Measurements from ENCODE around the gene CUBN. TPM values are rescaled to one million over a fixed set of nuclear protein-coding genes. Genes with fewer than 3 reads are reported as not detected.

Gene CUBN
- total and polyA plus RNA-seq, 9 of the 15 experiments (the other 6 are each of a cell fraction or from before 2014, with no cell fraction given) = 0.04 to 0.33 (median 0.09) TPM

GRCh38 chr10:16891375-16892313, 238.0 kb downstream of the CUBN start (continued):
- TF ChIP-seq CTCFL (IDR thresholded peaks at IDR 0.05; ENCODE audit: borderline replicate concordance, insufficient read depth, low read depth, low read length, poor library complexity, severe bottlenecking) (no peak), ZFP30 (CRISPR knock-in tag; IDR thresholded peaks at IDR 0.05; ENCODE audit: borderline replicate concordance) (peak; percentile 65; the same call in 1 of the 2 replicates), ZNF696 (CRISPR knock-in tag; conservative IDR thresholded peaks at IDR 0.05) (peak; percentile 85), NFIC (IDR thresholded peaks at IDR 0.05) (peak; percentile 77), MYC (IDR thresholded peaks at IDR 0.05; ENCODE audit: low read depth, low read length) (no peak), MYC (CRISPR knock-in tag; IDR thresholded peaks at IDR 0.05; ENCODE audit: borderline replicate concordance, low read depth) (no peak), SRSF1 (IDR thresholded peaks at IDR 0.05; ENCODE audit: low read depth, low read length) (no peak), ZNF395 (CRISPR knock-in tag; IDR thresholded peaks at IDR 0.05) (peak; percentile 37; the same call in 1 of the 2 replicates), ZBTB17 (CRISPR knock-in tag; IDR thresholded peaks at IDR 0.05) (peak; percentile 68), PTRF (tag; IDR thresholded peaks at IDR 0.05) (no peak), ETV1 (tag; conservative IDR thresholded peaks at IDR 0.05; ENCODE audit: low read depth) (no peak), SAFB (IDR thresholded peaks at IDR 0.05; ENCODE audit: borderline replicate concordance, low read depth, low read length) (no peak), TOE1 (IDR thresholded peaks at IDR 0.05; ENCODE audit: borderline replicate concordance) (0 out of 2 replicates have a peak, but pooled peaks have one; percentile 44), TOE1 (CRISPR knock-in tag; IDR thresholded peaks at IDR 0.05; ENCODE audit: borderline replicate concordance, low read depth) (no peak), ZFX (CRISPR knock-in tag; IDR thresholded peaks at IDR 0.05) (no peak), TRIM24 (IDR thresholded peaks at IDR 0.05) (peak; percentile 24 to 35; a peak in 2 of 4 replicates), NR3C1 (CRISPR knock-in tag; IDR thresholded peaks at IDR 0.05) (no peak), HNRNPH1 (optimal IDR thresholded peaks at IDR 0.05; ENCODE audit: low read depth, low read length) (no peak), ZNF133 (CRISPR knock-in tag; IDR thresholded peaks at IDR 0.05) (no peak), MLX (CRISPR knock-in tag; conservative IDR thresholded peaks at IDR 0.05) (0 out of 4 replicates have a peak, but pooled peaks of 1 of the 2 experiments have one; percentile 86), YY1 (IDR thresholded peaks at IDR 0.05; ENCODE audit: borderline replicate concordance in 1 of 3, control insufficient read depth in 1 of 3, extremely low read depth in 1 of 3, insufficient read depth in 3 of 3, insufficient read length in 1 of 3, insufficient replicate concordance in 2 of 3, low read depth in 1 of 3, low read length in 2 of 3) (no peak), HMG20B (CRISPR knock-in tag; IDR thresholded peaks at IDR 0.05) (no peak)

All from K562 (cell line).